Brain pericyte (primary cell): ENCODE results near the gene TMPRSS7.

ENCODE experiments used
- DNase-seq: peaks from one replicate; pipeline ENCODE4 v3.0.0-alpha.2; 2012; ENCODE audit warnings: low read depth, low spot score

TMPRSS7 gene

GRCh38 chr3:112034436-112034835, at the start of gene TMPRSS7:
TMPRSS7 (plus strand) TSS chr3:112034736; CDS start chr3:112034846, 110 bp downstream.
- DNase-seq: no peak

GRCh38 chr3:111986800-111987199, 47.7 kb upstream of the TMPRSS7 start:
- DNase-seq: no peak

DNA sequence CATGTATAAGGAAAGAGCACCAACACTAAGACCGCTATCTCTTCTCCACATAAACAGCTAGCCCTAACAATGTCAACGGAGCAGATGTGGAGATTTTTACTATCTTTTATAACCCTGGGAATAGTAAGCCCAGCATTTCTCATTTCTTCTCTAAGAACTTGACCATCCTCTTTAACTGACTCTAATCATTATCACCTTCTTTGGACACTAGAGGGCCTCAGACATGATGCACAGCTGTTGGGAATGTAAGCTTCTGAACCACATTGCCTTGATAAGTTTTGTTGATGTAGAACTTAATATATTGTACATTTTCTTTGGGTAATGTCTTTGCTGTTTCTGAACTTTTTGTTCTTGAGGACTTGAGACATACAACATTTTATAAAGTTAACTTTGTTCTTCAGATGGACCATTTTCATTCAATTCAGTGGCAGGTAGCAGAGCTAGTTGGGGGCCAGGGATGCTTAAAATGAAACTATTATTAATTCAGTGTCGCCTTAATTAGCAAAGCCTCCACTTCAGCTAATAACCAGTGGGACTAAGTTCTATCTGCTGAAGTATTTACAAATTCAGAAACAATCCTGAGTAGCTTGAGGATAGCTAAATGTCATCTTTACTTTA, 45.4 kb upstream of the TMPRSS7 start:
- no peak for DNase-seq

GRCh38 chr3:111993038-111993437, 41.5 kb upstream of the TMPRSS7 start:
- no peak for DNase-seq

- no peak for DNase-seq
Observed at GRCh38 chr3:111998636-111999483, 35.7 kb upstream of the TMPRSS7 start, which contains the start of gene TAGLN3. TAGLN3 (plus strand) TSS chr3:111998922; CDS start chr3:111999423, 501 bp downstream.

DNA sequence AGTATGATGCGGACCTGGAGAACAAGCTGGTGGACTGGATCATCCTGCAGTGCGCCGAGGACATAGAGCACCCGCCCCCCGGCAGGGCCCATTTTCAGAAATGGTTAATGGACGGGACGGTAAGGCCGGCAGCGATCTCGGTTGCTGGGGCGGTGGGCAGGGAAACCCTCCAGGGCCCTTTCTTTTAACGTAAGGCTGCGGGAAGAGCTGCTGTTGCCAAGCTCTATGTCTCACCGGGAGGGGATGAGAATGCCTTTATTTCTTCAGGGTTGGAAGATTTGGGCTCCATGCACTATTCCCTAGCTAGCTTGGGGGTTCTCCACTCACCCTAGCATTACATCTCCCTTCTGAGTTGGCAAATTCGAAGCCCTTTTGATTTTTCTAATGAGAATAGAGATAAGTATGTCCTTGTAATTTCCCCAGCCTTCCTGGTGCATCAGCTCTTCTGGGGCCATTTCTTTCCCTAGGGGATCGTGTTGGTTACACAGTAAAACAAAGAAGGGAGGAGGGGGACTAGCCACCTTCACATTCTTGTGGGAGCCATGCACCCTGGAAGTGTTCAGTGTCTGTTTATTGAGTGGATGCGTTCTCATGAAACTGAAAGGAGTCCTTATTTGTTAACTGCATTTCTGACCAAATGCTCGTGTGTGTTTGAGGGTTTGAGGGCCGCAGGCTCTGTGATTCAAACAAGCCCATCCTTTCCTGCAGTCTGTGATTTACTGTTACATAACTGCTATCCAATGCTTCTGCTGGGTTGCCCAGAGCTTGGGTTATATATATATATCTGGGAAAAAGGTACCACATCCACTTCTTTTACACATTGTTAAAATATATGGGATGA, 34.8 kb upstream of the TMPRSS7 start:
- DNase-seq: no peak

DNA sequence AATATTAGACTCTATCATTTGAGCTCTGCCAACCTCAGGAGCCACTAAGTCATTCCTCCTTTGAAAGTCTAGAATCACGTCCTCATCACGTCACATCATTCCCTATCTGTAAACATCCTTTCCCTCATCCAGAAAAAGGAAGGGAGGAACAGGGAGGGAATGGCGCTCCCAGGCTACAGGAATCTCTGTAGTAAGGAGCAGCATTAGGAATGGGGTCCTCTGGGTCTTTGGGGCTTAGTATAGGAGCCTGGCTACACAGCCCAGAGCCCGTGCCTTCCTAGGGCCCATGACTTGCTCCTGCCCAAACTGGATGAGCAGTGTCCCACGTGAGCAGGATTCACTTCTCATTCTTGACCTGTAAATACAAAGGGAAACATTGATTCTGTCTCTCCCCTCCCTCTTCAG, 34.2 kb upstream of the TMPRSS7 start:
- no peak for DNase-seq

- DNase-seq: no peak
Observed at GRCh38 chr3:112000966-112001365, 33.6 kb upstream of the TMPRSS7 start.

DNA sequence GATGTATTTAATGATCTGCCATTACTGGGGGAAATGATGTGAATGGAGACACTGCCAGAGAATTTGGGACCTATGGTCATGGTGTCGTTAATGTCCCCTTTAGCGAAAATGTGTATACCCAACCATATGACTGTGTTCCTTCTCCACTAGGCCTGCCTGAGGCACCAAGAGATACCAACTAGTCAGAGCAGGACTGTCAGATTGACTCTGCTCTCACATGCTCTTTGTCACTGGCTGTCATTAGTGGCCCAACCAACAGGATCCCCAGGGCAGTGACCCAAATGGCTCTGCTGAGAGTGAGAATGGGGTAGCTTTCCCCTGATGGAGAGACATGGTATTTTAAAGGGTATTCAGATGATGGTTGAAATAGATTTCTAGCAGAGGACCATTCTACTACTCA, 33.0 kb upstream of the TMPRSS7 start:
- no peak for DNase-seq

DNA sequence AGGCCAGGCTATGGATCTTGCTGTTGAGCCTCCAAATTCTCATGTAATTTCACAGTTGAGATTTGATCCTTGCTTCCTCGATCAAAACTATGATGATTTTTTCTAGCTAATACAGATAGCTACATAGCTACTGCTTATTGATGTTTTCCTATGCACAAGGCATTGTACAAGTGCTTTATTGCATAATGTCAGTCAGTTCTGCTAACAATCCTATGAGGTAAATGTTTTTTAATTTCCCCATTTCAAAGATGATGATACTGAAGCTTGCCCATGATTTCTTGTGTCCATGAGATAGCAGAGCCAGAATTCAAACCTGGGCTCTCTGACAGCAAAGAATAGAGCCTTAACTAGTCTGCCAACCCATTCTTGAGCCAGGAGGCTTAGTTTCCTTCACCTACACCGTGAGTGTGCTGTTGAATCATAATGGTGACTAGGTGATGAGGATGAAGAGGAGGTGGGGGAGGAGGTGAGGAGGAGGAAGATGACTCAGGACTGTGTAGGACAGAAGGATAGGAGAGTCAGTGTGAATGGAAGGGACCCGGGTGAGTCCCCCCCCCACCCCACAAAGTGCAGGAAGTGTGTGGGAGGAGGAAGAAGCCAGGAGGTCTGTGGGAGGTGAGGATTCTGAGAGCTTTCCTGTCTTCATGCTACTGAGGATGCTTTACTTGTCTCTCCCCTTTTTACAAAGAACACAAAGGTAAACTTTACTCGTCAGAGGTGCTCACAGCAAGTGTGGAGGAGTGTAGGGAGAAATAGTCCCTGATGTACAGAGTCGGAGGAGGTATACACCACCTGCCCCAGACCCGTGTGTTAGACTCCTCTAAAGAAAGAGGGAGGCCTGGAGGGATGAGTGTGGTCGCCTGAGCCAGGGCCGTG, 32.2 kb upstream of the TMPRSS7 start:
- no peak for DNase-seq

DNA sequence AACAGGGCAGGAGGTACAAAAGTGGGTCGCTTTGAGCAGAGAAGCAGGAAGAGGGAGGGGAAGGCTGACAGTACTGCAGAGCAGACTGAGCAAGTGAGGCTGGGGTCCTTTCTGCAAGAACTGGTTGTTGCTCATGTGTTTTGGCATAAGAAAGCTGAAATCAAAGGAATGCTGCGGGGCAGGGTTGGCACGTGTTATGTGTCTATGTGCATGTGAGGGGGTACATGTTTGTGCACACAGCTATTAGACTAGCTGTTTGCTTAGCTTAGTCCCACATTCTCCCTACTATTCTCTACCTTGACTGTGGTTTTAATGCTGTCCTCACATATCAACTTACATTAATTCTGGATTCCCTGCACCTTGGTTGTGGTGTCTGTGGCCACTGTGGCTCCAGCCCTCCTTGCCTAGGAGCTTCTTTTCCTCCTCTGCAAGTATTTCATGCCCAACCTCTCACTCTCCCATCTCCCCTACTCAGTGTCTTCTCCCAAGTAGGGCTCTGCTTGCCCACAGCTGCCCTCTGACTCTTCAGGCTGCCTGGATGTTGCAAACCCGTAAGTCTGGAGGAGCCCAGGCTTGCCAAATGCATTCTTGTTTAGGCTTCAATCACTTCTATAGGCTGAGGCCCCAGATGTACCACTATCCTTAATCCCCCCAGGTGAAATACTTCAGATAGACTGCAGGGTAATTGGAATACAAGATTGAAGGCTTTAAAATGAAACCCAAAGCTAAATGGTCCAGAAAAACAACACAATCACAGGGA, 31.0 kb upstream of the TMPRSS7 start:
- no peak for DNase-seq

DNA sequence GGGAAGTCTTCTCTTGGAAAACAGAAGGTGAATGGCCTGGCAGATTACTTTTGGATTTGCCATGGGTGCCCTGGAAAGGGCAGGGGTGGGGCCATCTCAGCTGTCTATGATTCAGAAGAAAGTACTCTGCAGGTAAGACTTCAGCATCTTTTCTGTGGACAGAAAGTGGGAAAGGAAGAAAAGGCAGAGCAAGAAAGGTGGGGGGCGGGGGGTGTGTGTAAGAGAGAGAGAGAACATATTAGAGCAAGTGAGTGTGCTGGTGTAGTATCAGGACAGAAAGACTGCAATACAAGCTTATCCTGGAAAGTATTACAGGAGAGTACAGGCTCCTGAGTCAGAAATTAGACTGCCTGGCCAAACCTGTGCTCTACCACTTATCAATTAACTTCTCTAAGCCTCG, 30.3 kb upstream of the TMPRSS7 start:
- no peak for DNase-seq

- no peak for DNase-seq
Observed at GRCh38 chr3:112004669-112005068, 29.9 kb upstream of the TMPRSS7 start.

DNA sequence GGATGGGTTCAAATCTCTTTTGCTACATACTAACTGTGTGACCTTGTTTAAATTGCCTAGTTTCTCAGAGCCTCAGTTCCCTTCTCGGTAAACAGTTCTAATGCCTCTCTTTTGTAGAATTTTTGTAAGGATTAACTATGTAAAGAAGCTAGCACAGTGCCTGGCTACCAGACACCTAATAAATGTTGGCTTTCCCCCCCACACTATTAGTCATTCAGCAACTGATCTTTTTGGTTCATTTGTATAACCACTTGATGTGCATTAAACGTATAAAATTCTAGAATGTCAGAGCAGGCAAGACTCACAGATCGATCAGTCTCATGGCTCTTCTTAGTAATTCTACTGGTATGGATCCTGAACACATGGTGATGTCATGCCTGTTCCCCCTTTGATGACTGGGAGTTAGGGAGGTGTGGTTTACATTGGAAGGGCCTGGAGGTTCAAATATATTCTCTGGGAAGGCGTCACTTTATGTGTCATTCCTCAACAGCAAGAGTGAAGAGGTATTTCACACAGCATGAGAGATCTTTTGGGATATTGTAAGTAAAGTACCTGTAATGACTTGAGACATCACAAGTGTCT, 29.4 kb upstream of the TMPRSS7 start:
- no peak for DNase-seq

DNA sequence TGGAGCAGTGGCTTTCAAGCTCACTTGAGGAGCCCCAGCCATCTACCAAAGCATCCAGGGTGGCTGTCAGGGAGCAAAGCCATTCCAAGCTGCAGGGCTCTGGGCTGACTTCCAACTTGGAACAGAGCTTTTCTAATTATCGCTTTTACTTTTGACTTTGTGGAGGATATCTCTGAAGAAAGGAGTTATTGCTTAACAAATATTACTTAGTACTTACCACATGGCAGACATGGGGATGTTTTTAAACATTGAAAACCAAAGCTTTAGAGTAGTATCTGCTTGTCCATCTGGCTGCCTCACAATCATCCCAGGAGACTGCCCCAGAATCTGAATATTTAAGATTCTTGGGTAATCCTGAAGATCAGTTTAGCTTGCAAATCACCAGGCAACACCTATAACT, 26.9 kb upstream of the TMPRSS7 start:
- no peak for DNase-seq

GRCh38 chr3:112009670-112010069, 24.9 kb upstream of the TMPRSS7 start:
- no peak for DNase-seq

DNA sequence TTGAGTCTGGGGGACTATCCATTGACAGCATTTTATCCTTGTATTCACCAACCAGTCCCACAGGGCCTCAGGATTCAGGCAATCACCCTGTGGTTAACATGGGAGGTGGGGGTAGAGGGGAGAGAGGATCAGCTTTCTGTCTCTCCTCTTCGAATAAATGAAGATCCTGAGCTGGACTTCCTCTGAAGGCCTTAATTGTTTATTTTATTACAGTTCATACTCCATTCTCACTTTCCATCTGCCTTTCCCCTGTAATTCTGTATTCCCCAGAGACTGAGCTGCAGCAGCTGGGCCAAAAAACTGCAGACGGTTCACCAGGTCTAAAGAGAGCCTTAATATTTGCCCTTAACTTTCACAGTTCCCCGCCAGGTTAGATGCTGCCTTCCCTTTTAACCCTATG, 23.9 kb upstream of the TMPRSS7 start:
- no peak for DNase-seq

DNA sequence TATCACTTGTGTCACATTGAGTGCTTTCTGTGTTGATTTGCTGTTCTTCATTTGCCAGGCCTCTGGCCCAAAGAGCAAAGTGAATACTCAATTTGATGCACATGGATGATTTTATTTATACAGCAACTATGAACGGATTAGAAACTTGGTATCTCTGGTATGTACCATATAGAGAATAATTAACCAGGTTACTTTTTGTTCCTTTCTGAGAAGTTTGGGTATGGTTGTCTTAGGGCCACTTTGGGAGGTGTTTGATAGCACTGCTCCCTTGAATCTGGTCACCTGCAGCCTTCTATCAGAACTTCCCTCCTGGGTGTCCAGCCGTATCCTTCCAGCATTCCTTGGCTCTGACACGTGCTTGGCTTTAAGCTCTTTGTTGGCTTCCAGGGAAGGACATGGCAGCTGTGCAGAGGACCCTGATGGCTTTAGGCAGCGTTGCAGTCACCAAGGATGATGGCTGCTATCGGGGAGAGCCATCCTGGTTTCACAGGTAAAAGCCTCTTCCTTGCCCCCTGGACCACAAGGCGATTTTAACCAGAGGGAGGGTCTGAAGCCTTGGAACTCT, 23.1 kb upstream of the TMPRSS7 start:
- DNase-seq: no peak

GRCh38 chr3:112012205-112012992, 22.1 kb upstream of the TMPRSS7 start:
- no peak for DNase-seq
